Astrocyte (in vitro differentiated cells and primary cell): Measurements from ENCODE around the gene FHOD1. TPM values are rescaled to one million over a fixed set of nuclear protein-coding genes. Genes with fewer than 3 reads are reported as not detected.

ENCODE experiments used
- microRNA-seq: library from miRNA; unstranded; fragments of <30 nt; microRNA quantifications from one replicate; pipeline ENCODE4 v1.2.0, GENCODE V29; 2020
- total RNA-seq: library from RNA; stranded (reverse); gene quantifications from 2 replicates; pipeline ENCODE4 v1.2.1, GENCODE V29; 2021

The FHOD1 gene
- total RNA-seq, 1 donor from 2014 or later, result 38.1 TPM

Small RNA genes lying within 50 kb of the gene (microRNA-seq; reads per million reads assigned to microRNA genes)
- 411 reads per million, percentile 76 among the genes with 10 or more reads in this experiment for gene MIR328

Other genes starting within 250 kb of the FHOD1 start
- 94.8 and 104 TPM in 2 replicates for gene CBFB, start 218.3 kb downstream of the FHOD1 start, total RNA-seq
- gene PHAF1, start 137.5 kb downstream of the FHOD1 start, total RNA-seq, result 16.1 and 17.1 TPM in 2 replicates
- 7.6 and 9.4 TPM in 2 replicates for gene B3GNT9, start 96.5 kb downstream of the FHOD1 start, total RNA-seq
- 10.1 and 11.0 TPM in 2 replicates for gene TRADD, start 87.6 kb downstream of the FHOD1 start, total RNA-seq
- 5.6 and 6.8 TPM in 2 replicates for gene FBXL8, start 87.5 kb downstream of the FHOD1 start, total RNA-seq
- gene HSF4, start 82.7 kb downstream of the FHOD1 start, total RNA-seq, result 4.4 and 4.5 TPM in 2 replicates
- 9.5 and 10.9 TPM in 2 replicates for gene NOL3, start 76.9 kb downstream of the FHOD1 start, total RNA-seq
- 26.1 TPM in 2 replicates for gene MATCAP1, start 63.5 kb downstream of the FHOD1 start, total RNA-seq
- 0.45 and 0.62 TPM in 2 replicates for gene EXOC3L1, start 57.3 kb downstream of the FHOD1 start, total RNA-seq
- gene E2F4, start 55.3 kb downstream of the FHOD1 start, total RNA-seq, result 44.7 and 51.2 TPM in 2 replicates
- 1.2 and 1.4 TPM in 2 replicates for gene ELMO3, start 48.4 kb downstream of the FHOD1 start, total RNA-seq
- gene TMEM208, start 20.4 kb downstream of the FHOD1 start, total RNA-seq, result 47.5 and 51.6 TPM in 2 replicates
- 2.4 and 2.5 TPM in 2 replicates for gene SLC9A5, start 1.5 kb upstream of the FHOD1 start, total RNA-seq
- gene PLEKHG4, start 32.1 kb upstream of the FHOD1 start, total RNA-seq, result 1.8 and 2.4 TPM in 2 replicates
- not detected in 2 replicates for gene KCTD19, start 79.3 kb upstream of the FHOD1 start, total RNA-seq
- not detected in 2 replicates for gene LRRC36, start 79.3 kb upstream of the FHOD1 start, total RNA-seq
- gene TPPP3, start 146.0 kb upstream of the FHOD1 start, total RNA-seq, result 0.65 and 0.75 TPM in 2 replicates
- 3.7 and 4.4 TPM in 2 replicates for gene ZDHHC1, start 169.0 kb upstream of the FHOD1 start, total RNA-seq
- gene HSD11B2, start 183.6 kb upstream of the FHOD1 start, total RNA-seq, result 0.14 TPM in 1 of 2 replicates, not detected in the other
- gene ATP6V0D1, start 233.7 kb upstream of the FHOD1 start, total RNA-seq, result 114 TPM in 2 replicates
- not detected in 2 replicates for gene AGRP, start 236.1 kb upstream of the FHOD1 start, total RNA-seq